NCI-H2107 (cell line): Measurements from ENCODE around the gene RPS29.
"Not testable (repeated sequence)": the region's sequence is repeated elsewhere in the genome, so short reads cannot be mapped to it uniquely, and the experiment has no call there.

Source experiments
- DNase-seq: peaks from one replicate; lab custom pipeline; 2025; lab: John Stamatoyannopoulos, UW

Gene RPS29

GRCh38 chr14:49585803-49586672 is at the start of gene RPS29:
RPS29 (minus strand) TSS chr14:49586380; CDS start chr14:49586346, 34 bp downstream.
- DNase-seq: peak; percentile 99

- DNase-seq: peak; percentile 53
Measured at GRCh38 chr14:49634547-49635334, 48.6 kb upstream of the RPS29 start, which contains the start of gene DNAAF2. DNAAF2 (minus strand) TSS chr14:49635244; CDS start chr14:49635149, 95 bp downstream.

GRCh38 chr14:49633640-49634546 is 47.7 kb upstream of the RPS29 start:
- DNase-seq: peak; percentile 94

- DNase-seq: no peak
Measured at GRCh38 chr14:49623941-49624839, 38.0 kb upstream of the RPS29 start.

- no peak for DNase-seq
Measured at GRCh38 chr14:49623387-49623786, 37.2 kb upstream of the RPS29 start.

GRCh38 chr14:49622022-49622607 is 35.9 kb upstream of the RPS29 start:
- DNase-seq: no peak

- peak; percentile 38 for DNase-seq
Measured at GRCh38 chr14:49621114-49621881, 35.1 kb upstream of the RPS29 start.

GRCh38 chr14:49620182-49621113 is 34.3 kb upstream of the RPS29 start, which contains the start of the genes MGAT2 and RPL36AL:
MGAT2 (plus strand) TSS chr14:49620799; CDS start chr14:49621269, 470 bp downstream.
RPL36AL (minus strand) TSS chr14:49620626; CDS start chr14:49619104, 1,522 bp downstream.
- peak; percentile 96 for DNase-seq

GRCh38 chr14:49619730-49620129 is 33.5 kb upstream of the RPS29 start:
- no peak for DNase-seq

- DNase-seq: not testable (repeated sequence)
Measured at GRCh38 chr14:49619273-49619672, 33.1 kb upstream of the RPS29 start.

- DNase-seq: no peak
Measured at GRCh38 chr14:49617852-49618519, 31.8 kb upstream of the RPS29 start.

- no peak for DNase-seq
Measured at GRCh38 chr14:49615776-49616175, 29.6 kb upstream of the RPS29 start.

GRCh38 chr14:49614196-49614595 is 28.0 kb upstream of the RPS29 start:
- DNase-seq: no peak

- DNase-seq: no peak
Measured at GRCh38 chr14:49612671-49613070, 26.5 kb upstream of the RPS29 start.

GRCh38 chr14:49612251-49612650 is 26.1 kb upstream of the RPS29 start:
- DNase-seq: no peak

GRCh38 chr14:49607583-49607982 is 21.4 kb upstream of the RPS29 start:
- DNase-seq: no peak

- peak; percentile 81 for DNase-seq
Measured at GRCh38 chr14:49598485-49599300, 12.5 kb upstream of the RPS29 start, which contains the start of gene LRR1. LRR1 (plus strand) TSS chr14:49598940; CDS start chr14:49599021, 81 bp downstream.
